NT2/D1 (cell line): ENCODE data around the gene HHIP.

Experiments used
- DNase-seq: peaks from one replicate; pipeline ENCODE4 v3.0.0-alpha.2; 2011; ENCODE audit warnings: low read depth, low spot score
- H3K27me3 ChIP-seq: 2 replicates; pipeline ENCODE4 v1.6.0; 2011; ENCODE audit warnings: mild to moderate bottlenecking; ENCODE audit not compliant: insufficient read length, insufficient read depth
- H3K36me3 ChIP-seq: 2 replicates; pipeline ENCODE4 v1.6.1; 2011; ENCODE audit warnings: mild to moderate bottlenecking, low read length, mixed read lengths; ENCODE audit not compliant: insufficient read depth, insufficient read length
- H3K4me1 ChIP-seq: 2 replicates; pipeline ENCODE4 v1.5.1; 2011; ENCODE audit not compliant: insufficient read depth, insufficient read length
- H3K4me3 ChIP-seq: 2 replicates; pipeline ENCODE4 v1.5.1; 2011; ENCODE audit warnings: low read depth; ENCODE audit not compliant: insufficient read length
- H3K9ac ChIP-seq: 2 replicates; pipeline ENCODE4 v1.6.0; 2011; ENCODE audit warnings: low read depth; ENCODE audit not compliant: insufficient read length
- H3K9me3 ChIP-seq: 2 replicates; pipeline ENCODE4 v1.5.1; 2011; ENCODE audit warnings: mild to moderate bottlenecking, low read length; ENCODE audit not compliant: insufficient read depth
- SUZ12 ChIP-seq: IDR thresholded peaks from 2 replicates; pipeline ENCODE4 v1.6.1; 2011; ENCODE audit not compliant: insufficient read length, insufficient read depth; ENCODE audit errors: extremely low read depth
- YY1 ChIP-seq: IDR thresholded peaks from 2 replicates; pipeline ENCODE4 v1.6.1; 2011; ENCODE audit not compliant: insufficient read length, insufficient read depth
- ZNF274 ChIP-seq: IDR thresholded peaks from 2 replicates; pipeline ENCODE4 v1.6.1; 2011; ENCODE audit warnings: mild to moderate bottlenecking, low read depth, low read length

Gene HHIP

DNA sequence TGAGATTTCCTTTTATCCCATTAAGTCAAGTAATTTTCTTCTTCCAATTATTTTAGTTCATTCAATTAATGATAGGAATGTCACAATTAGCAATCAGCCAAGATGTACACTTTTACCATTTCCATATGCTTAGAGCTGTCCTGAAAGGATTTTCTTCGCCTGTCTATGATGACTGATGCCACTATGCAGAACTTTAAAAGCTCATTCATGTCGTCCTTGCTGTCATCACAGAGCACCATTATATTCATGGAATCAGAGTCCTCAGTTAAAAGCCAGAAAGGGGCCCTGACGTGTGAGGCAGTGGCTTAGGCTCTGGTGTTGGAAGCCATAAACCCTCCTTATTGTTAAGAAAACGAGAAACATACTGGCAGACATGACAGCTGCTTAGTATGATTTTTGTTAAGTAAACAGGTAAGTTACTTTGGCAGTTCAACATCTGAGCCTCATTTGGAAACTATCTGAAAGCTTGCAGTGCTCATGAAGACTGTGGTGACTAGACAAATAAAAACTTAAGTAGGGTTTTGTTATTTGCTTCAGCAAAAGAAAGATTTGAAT is 73.1 kb downstream of the HHIP start:
- H3K9me3 ChIP-seq = no peaks in the 10 kb centered on the region
- no peaks in the 10 kb centered on the region for H3K4me1 ChIP-seq
- H3K36me3 ChIP-seq = no peaks in the 10 kb centered on the region
- H3K27me3 ChIP-seq = no peaks in the 10 kb centered on the region
- TF ChIP-seq YY1 (no peak), ZNF274 (no peak), SUZ12 (no peak)
- no peak overlapping the region for H3K9ac ChIP-seq
- H3K4me3 ChIP-seq = no peak overlapping the region
- DNase-seq = no peak

DNA sequence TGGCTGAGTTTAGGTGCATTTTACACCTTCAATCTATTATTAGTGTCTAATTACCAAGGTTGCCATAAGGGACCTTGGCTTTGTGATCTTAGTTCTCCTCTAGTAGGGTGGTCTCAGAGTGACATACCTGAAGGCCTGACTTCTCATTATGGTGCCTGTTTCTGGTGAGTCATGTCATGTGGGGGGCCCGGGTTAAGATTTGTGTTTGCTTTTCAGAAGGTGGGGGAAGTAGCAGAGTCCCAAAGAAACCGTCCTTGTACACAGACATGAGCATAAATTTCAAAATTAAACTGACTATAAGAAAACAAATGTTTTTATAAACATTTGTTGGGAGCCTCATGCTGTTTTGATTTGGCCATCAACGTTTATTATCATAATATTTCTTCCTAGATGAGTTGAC is 74.5 kb downstream of the HHIP start:
- H3K4me3 ChIP-seq = no peak overlapping the region
- H3K4me1 ChIP-seq = no peaks in the 10 kb centered on the region
- no peaks in the 10 kb centered on the region for H3K27me3 ChIP-seq
- TF ChIP-seq ZNF274 (no peak), SUZ12 (no peak), YY1 (no peak)
- no peak overlapping the region for H3K9ac ChIP-seq
- no peaks in the 10 kb centered on the region for H3K36me3 ChIP-seq
- no peaks in the 10 kb centered on the region for H3K9me3 ChIP-seq
- DNase-seq = no peak

DNA sequence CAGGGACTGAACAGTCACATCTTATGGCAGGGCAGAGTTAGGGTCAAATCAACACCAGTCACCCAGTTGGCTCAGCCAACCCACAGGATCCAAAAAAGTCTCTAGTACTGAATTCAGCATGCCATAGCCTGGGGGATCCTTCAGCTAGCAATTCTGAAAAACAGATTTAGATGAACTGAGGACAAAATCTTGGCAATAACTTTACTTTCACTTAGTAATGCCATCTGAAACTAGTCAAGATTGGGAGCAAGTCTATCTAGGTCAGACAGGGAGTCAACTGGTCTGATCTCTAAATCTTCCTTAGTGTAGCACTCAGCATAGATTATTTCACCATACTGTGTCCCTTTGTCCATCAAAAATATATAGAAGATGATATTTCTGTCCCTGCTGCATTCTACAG is 76.0 kb downstream of the HHIP start:
- Histone ChIP-seq H3K4me1 (no peaks in the 10 kb centered on the region), H3K36me3 (no peaks in the 10 kb centered on the region), H3K27me3 (no peaks in the 10 kb centered on the region), H3K4me3 (no peak overlapping the region), H3K9me3 (no peaks in the 10 kb centered on the region), H3K9ac (no peak overlapping the region)
- no peak for DNase-seq
- TF ChIP-seq SUZ12 (no peak), YY1 (no peak), ZNF274 (no peak)

DNA sequence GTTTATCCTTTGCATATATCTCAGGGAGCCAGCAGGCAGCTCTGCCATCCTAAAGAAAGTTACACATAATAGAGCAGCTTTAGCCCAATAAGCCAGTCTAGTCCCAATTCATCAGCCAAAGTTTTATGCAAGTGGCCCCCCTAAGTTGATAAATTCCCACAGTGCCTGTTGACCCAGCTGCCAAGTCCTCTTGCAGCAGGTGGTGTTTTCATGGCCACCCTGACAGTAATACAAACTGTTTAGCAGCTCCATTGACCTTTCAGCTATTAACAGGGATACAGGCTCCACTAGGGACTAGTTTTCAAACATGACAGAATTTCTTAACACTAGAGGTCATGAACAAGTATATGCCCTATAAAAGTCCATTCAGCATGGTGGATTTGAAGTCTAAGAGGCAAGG is 77.5 kb downstream of the HHIP start:
- Histone ChIP-seq H3K9ac (no peak overlapping the region), H3K36me3 (no peaks in the 10 kb centered on the region), H3K9me3 (no peaks in the 10 kb centered on the region), H3K27me3 (no peaks in the 10 kb centered on the region), H3K4me3 (no peak overlapping the region), H3K4me1 (no peaks in the 10 kb centered on the region)
- no peak for DNase-seq
- TF ChIP-seq ZNF274 = no peak
- TF ChIP-seq SUZ12 = no peak
- no peak for TF ChIP-seq YY1

DNA sequence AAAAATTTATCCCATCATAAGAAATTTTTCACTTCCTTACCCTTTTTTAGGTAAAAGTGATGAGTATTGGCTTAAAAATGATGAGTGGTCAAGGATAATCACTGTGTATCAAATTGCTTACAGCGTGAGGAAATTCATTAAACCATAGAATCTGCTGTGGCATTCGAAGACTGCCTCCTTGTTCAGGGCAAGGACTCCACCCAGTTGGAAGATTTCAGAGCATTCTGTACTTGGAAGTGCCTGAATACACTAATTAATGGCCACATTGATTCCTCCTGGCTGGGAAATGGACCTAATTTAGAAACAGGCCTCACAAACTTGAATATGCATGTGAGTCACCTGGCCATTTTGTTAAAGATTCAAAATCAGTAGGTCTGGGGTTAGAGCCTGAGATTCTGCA is 83.2 kb downstream of the HHIP start:
- H3K4me3 ChIP-seq = no peak overlapping the region
- no peak for TF ChIP-seq ZNF274
- no peak for TF ChIP-seq YY1
- TF ChIP-seq SUZ12 = no peak

DNA sequence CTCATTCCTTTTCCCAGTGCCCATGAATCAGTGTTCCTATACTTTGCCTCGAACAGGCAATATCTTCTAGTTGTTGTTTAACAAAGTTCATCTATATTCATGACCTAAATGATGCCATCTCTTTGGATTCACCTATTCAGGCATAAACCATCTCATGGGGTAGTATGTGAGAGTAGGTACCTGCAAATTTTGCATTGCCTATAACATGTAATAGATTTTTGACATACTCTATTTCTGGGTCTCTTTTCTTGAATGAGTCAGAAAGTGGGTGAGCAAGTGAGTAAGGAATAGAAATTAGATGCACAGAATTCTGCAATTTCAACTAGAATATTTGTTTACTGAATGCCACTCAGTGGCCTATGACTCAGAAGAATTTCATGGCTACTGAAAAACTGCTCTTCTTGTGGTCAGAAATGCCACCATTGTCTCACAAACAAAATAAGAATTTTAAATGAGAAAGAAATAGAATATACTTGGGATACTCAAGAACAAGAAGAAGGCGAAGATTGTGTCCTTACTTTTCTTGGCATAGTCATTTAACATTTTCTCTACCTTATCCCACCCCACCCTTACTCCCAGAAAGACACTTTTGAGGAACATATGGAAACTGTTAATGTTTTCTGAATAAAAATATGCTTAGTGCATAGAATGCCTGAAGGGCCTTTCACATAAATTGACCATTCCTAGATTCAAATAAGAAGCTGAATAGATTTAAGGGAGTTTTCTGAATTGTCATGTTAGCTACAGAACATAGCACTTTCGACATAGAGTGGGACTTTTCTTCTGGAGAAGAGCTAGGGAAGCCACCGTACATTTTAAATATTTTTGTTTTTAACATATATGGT is 86.8 kb downstream of the HHIP start:
- H3K36me3 ChIP-seq = no peaks in the 10 kb centered on the region
- no peaks in the 10 kb centered on the region for H3K27me3 ChIP-seq
- no peak for TF ChIP-seq SUZ12
- TF ChIP-seq ZNF274 = no peak
- no peak for TF ChIP-seq YY1
- H3K4me1 ChIP-seq = no peaks in the 10 kb centered on the region
- no peak overlapping the region for H3K4me3 ChIP-seq
- no peak for DNase-seq
- no peak overlapping the region for H3K9ac ChIP-seq
- H3K9me3 ChIP-seq = no peaks in the 10 kb centered on the region

More for the DNA sequence above, 83.2 kb downstream of the HHIP start:
- DNase-seq = no peak
- Histone ChIP-seq H3K4me1 (no peaks in the 10 kb centered on the region), H3K9me3 (no peaks in the 10 kb centered on the region), H3K9ac (no peak overlapping the region), H3K36me3 (no peaks in the 10 kb centered on the region), H3K27me3 (no peaks in the 10 kb centered on the region)

DNA sequence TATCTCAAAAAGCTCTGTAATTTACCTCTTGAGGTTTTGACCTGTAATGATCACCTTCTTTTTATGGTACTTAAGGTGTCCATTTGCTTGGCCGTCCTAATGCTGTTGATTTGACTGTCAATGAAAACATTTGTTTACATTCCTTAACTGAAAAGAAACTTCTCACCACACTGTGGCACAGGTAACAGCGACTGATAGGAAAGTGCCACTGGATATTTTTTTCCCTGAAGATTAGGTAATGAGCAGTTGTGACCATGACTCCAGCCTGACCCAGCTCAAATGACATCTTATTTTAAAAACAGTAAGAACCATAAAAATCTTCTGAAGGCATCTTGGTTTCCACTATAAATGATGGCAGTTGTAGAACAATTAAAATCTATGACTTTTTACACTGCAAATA is 87.6 kb downstream of the HHIP start:
- no peaks in the 10 kb centered on the region for H3K27me3 ChIP-seq
- no peak for TF ChIP-seq YY1
- H3K4me1 ChIP-seq = no peaks in the 10 kb centered on the region
- no peaks in the 10 kb centered on the region for H3K9me3 ChIP-seq
- H3K9ac ChIP-seq = no peak overlapping the region
- H3K36me3 ChIP-seq = no peaks in the 10 kb centered on the region
- no peak for DNase-seq
- no peak overlapping the region for H3K4me3 ChIP-seq
